BLaER1 treated with 17β-estradiol and CSF1 and Interleukin-3, amounts not matched to agents 10 nM and 100 nM (cell line): Measurements from ENCODE around the gene SERTAD2.

Experiments
- H3K27ac ChIP-seq, 11 experiments: shearing (Covaris generic); formaldehyde crosslinking; 2 replicates each; pipeline ENCODE4 v1.8.1; 2022
- H3K27me3 ChIP-seq, 11 experiments: shearing (Covaris generic); formaldehyde crosslinking; 2 replicates each; pipeline ENCODE4 v1.8.1; 2022
- H3K36me3 ChIP-seq, 11 experiments: shearing (Covaris generic); formaldehyde crosslinking; 2 replicates each; pipeline ENCODE4 v1.8.1; 2022
- H3K4me1 ChIP-seq, 10 experiments: shearing (Covaris generic); formaldehyde crosslinking; 2 replicates each; pipeline ENCODE4 v1.8.1; 2022
- H3K4me2 ChIP-seq, 11 experiments: shearing (Covaris generic); formaldehyde crosslinking; 2 replicates each; pipeline ENCODE4 v1.8.1; 2022
- H3K4me3 ChIP-seq, 10 experiments: shearing (Covaris generic); formaldehyde crosslinking; 2 replicates each; pipeline ENCODE4 v1.8.1; 2022
- H3K9ac ChIP-seq, 11 experiments: shearing (Covaris generic); formaldehyde crosslinking; 2 replicates each; pipeline ENCODE4 v1.8.1; 2022
- H3K9me3 ChIP-seq, 11 experiments: shearing (Covaris generic); formaldehyde crosslinking; replicated peaks in 1 of 11; 2 replicates each; pipeline ENCODE4 v1.8.1; 2022
- H4K20me1 ChIP-seq, 11 experiments: shearing (Covaris generic); formaldehyde crosslinking; 2 replicates each; pipeline ENCODE4 v1.8.1; 2022
- Cebpa-rat ChIP-seq, 11 experiments: shearing (Covaris generic); IDR thresholded peaks; 2 replicates each; pipeline ENCODE4 v1.8.1; 2022

Gene SERTAD2

DNA sequence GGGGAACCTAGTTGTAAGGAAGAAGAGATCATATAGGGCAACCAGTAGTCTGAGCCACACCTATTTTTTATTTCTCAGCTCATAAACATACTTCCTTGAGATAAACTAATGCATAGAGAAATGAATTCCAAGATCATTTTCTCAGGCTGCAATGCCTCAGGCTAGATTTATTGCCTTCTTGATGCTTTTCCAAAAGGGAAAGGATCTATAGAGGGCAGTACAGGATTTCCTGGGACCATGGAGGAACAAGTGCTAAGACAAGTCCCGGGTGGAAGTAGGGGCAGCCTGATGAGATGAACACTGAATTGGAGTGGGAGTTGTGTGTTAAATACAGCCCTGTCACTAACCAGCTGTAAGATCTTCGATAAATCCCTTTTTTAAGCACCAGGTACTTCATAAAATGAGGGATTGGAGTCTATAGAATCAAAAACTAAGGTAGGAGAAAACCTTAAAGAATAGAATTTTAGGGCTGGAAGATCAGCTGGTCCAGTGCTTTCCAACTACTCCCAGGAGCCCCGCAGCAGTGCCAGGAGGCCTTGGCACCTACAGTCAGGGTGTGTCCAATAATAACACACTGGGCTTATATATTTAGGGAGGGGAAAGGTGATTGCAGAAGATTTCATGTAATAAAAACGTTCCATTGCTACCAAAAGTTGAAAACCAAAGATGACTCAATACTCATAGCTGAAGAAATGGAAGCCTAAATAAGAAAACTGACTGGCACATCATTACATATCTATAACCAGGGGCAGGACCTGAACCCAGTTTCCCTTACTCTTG is 58.1 kb downstream of the SERTAD2 start:
- TF ChIP-seq Cebpa-rat (IDR thresholded peaks at IDR 0.05): no peak
- Histone ChIP-seq H3K36me3 (peaks cover 23 to 34% (median 29%) of the 10 kb centered on the region in 11 experiments), H3K4me3 (no peak overlapping the region), H3K9me3 (no peaks in the 10 kb centered on the region), H3K9ac (no peak overlapping the region), H3K4me1 (peaks cover 0 to 24% (median 5%) of the 10 kb centered on the region in 10 experiments; a peak in 10 of 20 replicates), H3K27ac (no peak overlapping the region), H4K20me1 (peaks cover 0 to 5% (median 0%) of the 10 kb centered on the region in 11 experiments; a peak in 1 of 22 replicates), H3K27me3 (no peaks in the 10 kb centered on the region), H3K4me2 (no peak overlapping the region)

DNA sequence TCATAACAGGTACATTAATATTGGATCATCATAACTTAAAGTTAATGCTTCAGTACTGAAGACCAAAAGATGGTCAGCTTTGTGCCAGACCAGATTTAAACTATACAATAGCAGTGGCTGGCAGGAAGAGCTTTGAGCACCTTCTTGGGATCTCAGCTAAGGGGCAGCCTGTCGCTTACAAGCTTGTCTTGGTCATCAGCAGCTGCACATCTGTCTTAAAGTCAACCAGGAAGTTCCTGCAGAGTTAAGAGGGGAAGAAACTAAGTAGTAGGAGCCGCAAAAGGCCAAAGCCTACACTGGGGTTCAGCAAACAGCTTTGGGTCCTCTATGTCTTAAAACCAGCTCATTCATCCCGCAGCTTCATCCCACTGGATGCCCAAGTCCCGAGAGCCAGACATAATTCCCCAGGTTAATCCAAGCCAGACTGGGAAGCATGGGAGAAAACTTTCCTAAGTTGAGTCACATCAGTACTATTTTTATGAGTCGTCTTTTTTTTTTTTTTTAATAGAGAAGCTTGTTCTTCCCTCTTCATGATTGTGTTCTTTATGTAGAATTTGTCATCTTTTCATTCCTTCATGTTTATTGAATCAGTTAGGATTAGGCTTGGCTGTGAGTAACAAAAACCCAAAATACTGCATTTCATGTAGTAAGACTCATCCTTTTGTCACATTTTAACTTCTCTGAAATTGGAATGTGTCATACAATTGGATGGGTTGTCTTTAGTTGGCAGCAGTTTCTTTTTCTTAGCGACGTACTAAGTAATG is 59.3 kb downstream of the SERTAD2 start:
- Histone ChIP-seq H3K9me3 (no peaks in the 10 kb centered on the region), H3K4me2 (0 out of 22 replicates have a peak overlapping the region, but pooled peaks of 1 of the 11 experiments have one; percentile 1), H3K27ac (no peak overlapping the region), H3K4me3 (no peak overlapping the region), H3K36me3 (peaks cover 30 to 46% (median 40%) of the 10 kb centered on the region in 11 experiments), H4K20me1 (peaks cover 0 to 5% (median 0%) of the 10 kb centered on the region in 11 experiments; a peak in 1 of 22 replicates), H3K4me1 (peaks cover 0 to 24% (median 2%) of the 10 kb centered on the region in 10 experiments; a peak in 10 of 20 replicates), H3K27me3 (no peaks in the 10 kb centered on the region), H3K9ac (no peak overlapping the region)
- TF ChIP-seq Cebpa-rat (IDR thresholded peaks at IDR 0.05): no peak

DNA sequence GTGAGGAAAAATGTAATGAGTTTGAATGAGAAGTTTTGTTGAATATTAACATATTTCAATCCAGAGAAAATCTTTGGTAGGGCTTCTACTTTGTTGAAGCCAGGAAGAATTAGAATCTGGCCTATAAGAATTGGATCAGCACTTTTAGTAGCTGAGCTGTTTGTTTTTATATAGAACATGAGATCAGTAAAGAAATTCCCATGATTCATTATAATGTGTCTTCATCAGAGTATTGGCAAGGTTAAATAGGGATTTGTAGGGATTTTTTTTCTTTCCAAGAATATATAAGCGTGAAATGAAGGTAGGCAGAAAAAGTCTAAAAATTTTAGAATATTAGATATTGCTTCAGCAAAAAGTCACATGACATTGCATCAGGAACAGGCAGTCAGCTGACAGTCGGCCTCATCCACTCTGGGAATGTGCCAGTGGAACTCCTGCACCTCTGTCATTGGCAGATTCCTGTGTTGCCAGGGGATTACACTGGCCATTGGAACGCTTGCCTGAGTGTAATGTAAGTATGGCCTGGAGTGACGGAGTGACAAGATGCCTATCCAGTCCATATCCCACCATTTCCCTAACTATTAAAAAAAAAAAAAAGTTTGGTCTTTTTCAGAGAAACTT is 60.6 kb downstream of the SERTAD2 start:
- no peak overlapping the region for H3K27ac ChIP-seq
- no peak for TF ChIP-seq Cebpa-rat (IDR thresholded peaks at IDR 0.05)
- peaks cover 0 to 6% (median 0%) of the 10 kb centered on the region in 11 experiments; a peak in 1 of 22 replicates for H4K20me1 ChIP-seq
- H3K4me3 ChIP-seq: no peak overlapping the region
- H3K27me3 ChIP-seq: no peaks in the 10 kb centered on the region
- H3K9ac ChIP-seq: no peak overlapping the region
- peaks cover 0 to 24% (median 0%) of the 10 kb centered on the region in 10 experiments; a peak in 3 of 20 replicates for H3K4me1 ChIP-seq
- H3K4me2 ChIP-seq: no peak overlapping the region
- no peaks in the 10 kb centered on the region for H3K9me3 ChIP-seq
- H3K36me3 ChIP-seq: peaks cover 34 to 58% (median 51%) of the 10 kb centered on the region in 11 experiments

DNA sequence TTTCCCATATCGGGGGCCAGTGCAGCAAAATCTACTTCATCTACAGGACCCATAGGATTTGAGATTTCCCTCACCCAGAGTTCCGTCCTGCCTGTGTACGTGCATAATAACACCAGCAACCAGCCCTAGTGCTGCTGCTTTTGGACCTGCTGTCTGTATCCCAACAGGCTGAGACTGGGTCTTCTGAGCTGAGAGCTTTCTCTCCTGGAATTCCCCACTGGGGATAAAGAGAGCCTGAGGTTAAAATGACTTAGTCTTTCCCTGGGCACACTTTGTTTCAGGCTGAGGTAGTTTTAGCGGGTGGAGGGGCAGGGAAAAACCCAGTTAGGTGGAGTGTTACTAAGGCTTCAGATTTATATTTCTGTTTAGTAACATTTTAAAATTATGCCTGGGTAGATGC is 62.5 kb downstream of the SERTAD2 start:
- H3K27ac ChIP-seq: no peak overlapping the region

DNA sequence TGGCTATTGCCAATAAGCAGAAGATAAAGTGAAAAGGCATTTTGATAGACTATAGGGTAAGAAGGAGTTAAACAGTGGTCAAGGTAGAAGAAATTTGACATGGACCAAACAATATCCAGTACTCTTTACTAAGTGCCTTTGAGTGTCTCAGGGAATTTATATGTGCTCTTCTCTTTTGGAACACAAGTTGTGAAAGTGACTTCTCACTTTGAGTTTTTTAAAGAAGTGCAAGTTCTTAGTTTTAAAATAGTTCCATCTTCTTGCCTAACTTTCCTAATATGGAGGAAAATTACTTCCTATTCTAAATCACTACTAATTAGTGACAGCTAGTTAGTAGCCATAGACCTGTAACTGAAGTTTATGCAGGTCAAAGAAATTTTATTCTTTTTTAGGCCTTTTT is 66.2 kb downstream of the SERTAD2 start:
- Histone ChIP-seq H4K20me1 (peaks cover 0 to 22% (median 0%) of the 10 kb centered on the region in 11 experiments; a peak in 2 of 22 replicates), H3K4me1 (peaks cover 0 to 25% (median 5%) of the 10 kb centered on the region in 10 experiments; a peak in 11 of 20 replicates), H3K4me2 (peak overlapping the region in 2 of 11 experiments; percentile 30 to 48; a peak in 3 of 22 replicates), H3K36me3 (peaks cover 34 to 95% (median 64%) of the 10 kb centered on the region in 11 experiments), H3K4me3 (no peak overlapping the region), H3K9me3 (no peaks in the 10 kb centered on the region), H3K9ac (no peak overlapping the region), H3K27me3 (no peaks in the 10 kb centered on the region), H3K27ac (no peak overlapping the region)
- no peak for TF ChIP-seq Cebpa-rat (IDR thresholded peaks at IDR 0.05)

More for the DNA sequence above, 62.5 kb downstream of the SERTAD2 start:
- no peak overlapping the region for H3K9ac ChIP-seq
- peaks cover 38 to 74% (median 57%) of the 10 kb centered on the region in 11 experiments for H3K36me3 ChIP-seq
- no peak overlapping the region for H3K4me2 ChIP-seq
- H3K9me3 ChIP-seq: no peaks in the 10 kb centered on the region
- H3K4me1 ChIP-seq: peaks cover 0 to 42% (median 5%) of the 10 kb centered on the region in 10 experiments; a peak in 9 of 20 replicates
- no peak overlapping the region for H3K4me3 ChIP-seq
- peaks cover 0 to 15% (median 0%) of the 10 kb centered on the region in 11 experiments; a peak in 2 of 22 replicates for H4K20me1 ChIP-seq
- no peak for TF ChIP-seq Cebpa-rat (IDR thresholded peaks at IDR 0.05)
- no peaks in the 10 kb centered on the region for H3K27me3 ChIP-seq

DNA sequence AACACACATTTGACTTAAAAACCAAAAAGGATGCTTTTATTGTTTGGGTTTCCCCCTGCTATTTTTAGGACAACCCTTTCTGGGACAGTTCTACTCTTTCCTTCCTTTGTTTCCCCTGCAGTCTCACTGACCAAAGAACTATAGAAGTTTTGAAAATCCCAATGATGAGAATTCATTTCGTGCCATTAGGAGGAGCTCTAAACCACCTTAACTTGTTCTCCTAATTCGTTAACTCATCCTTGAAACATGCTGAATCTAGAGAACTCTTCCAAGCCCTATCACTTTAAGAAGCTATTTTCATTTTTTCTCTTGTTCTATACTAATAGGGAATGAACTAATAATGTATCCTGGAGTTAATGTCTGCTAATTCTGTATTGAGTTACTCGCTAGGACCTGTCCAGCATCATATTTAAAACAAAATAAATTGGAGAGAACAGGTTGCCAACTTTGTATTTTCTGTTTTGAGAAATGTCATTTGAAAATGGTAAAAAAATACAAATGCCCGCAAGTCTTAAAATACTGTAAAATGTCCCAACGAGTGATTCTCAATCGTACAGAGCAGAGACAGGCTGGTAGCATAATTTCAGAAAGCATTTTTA is 66.7 kb downstream of the SERTAD2 start:
- H3K27ac ChIP-seq: no peak overlapping the region

DNA sequence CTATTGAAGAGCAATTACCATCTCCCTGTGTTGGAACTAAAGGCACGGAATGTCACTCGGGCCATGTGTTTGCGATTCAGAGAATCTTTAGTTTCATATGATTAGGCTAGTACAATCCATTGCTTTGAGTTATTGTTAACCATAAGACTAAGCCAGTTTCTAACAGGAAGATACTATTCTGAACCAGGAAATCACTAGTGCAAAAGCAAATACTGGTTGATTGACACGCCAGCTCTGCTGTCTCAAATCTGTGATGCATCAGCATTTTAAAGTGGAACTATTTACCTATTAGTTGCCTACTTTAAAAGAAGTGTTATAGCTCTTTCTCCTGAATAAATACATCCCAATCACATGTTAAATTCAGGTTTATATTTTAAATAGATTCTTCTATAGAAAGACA is 67.7 kb downstream of the SERTAD2 start:
- Histone ChIP-seq H3K9me3 (no peaks in the 10 kb centered on the region), H3K36me3 (peaks cover 31 to 95% (median 60%) of the 10 kb centered on the region in 11 experiments), H3K4me1 (peaks cover 0 to 23% (median 5%) of the 10 kb centered on the region in 10 experiments; a peak in 11 of 20 replicates), H3K4me3 (no peak overlapping the region), H3K27me3 (no peaks in the 10 kb centered on the region), H4K20me1 (peaks cover 0 to 33% (median 0%) of the 10 kb centered on the region in 11 experiments; a peak in 4 of 22 replicates), H3K4me2 (peak overlapping the region in 1 of 11 experiments; percentile 9; a peak in 1 of 22 replicates), H3K9ac (peak overlapping the region in 1 of 11 experiments; percentile 56; a peak in 1 of 22 replicates), H3K27ac (no peak overlapping the region)
- TF ChIP-seq Cebpa-rat (IDR thresholded peaks at IDR 0.05): no peak

More for the DNA sequence above, 66.7 kb downstream of the SERTAD2 start:
- H3K9me3 ChIP-seq: no peaks in the 10 kb centered on the region
- H4K20me1 ChIP-seq: peaks cover 0 to 27% (median 0%) of the 10 kb centered on the region in 11 experiments; a peak in 4 of 22 replicates
- no peaks in the 10 kb centered on the region for H3K27me3 ChIP-seq
- TF ChIP-seq Cebpa-rat (IDR thresholded peaks at IDR 0.05): no peak
- peaks cover 36 to 95% (median 64%) of the 10 kb centered on the region in 11 experiments for H3K36me3 ChIP-seq
- peak overlapping the region in 3 of 11 experiments; percentile 10 to 48 (median 30); a peak in 4 of 22 replicates for H3K4me2 ChIP-seq
- H3K9ac ChIP-seq: no peak overlapping the region
- H3K4me3 ChIP-seq: no peak overlapping the region
- H3K4me1 ChIP-seq: peaks cover 0 to 23% (median 5%) of the 10 kb centered on the region in 10 experiments; a peak in 11 of 20 replicates

DNA sequence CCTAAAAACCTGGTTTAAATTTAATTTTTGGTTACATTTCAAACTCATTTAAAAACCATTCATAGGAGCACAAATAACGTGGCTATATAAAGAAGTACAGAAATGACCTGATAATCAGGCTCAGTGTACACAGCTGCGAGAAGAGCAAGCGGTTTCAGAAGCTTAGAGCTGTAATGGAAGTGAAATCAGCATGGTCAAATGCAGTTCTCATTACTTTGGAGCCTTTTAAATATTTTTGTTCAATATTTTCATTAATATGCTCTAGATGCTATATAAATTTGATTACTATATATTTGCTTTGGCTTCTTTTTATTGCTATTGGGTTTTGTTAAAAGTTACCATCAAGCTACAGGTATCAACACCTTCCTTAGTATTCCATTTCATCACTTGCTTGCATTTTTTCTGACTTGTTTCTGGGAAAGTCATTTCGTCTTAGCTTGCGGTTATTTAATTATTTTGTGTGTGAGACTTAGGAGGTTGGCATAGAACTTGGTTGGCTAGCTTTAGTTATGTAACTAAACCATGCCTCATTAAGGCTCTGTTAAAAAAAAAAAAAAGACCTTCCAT is 70.9 kb downstream of the SERTAD2 start:
- no peak for TF ChIP-seq Cebpa-rat (IDR thresholded peaks at IDR 0.05)
- Histone ChIP-seq H3K4me1 (peaks cover 0 to 21% (median 5%) of the 10 kb centered on the region in 10 experiments; a peak in 11 of 20 replicates), H3K27me3 (no peaks in the 10 kb centered on the region), H3K9me3 (no peaks in the 10 kb centered on the region), H3K27ac (no peak overlapping the region), H4K20me1 (peaks cover 0 to 34% (median 0%) of the 10 kb centered on the region in 11 experiments; a peak in 4 of 22 replicates), H3K4me3 (no peak overlapping the region), H3K36me3 (peaks cover 32 to 95% (median 61%) of the 10 kb centered on the region in 11 experiments), H3K4me2 (no peak overlapping the region), H3K9ac (no peak overlapping the region)
